Activated CD4-positive, alpha-beta T cell treated with anti-CD3 and anti-CD28 coated beads, Interleukin-2, Interleukin-4, amounts not matched to agents 100 ng/mL and 50 ng/mL, durations not matched to agents 16 hours and 8 hours (primary cell): ENCODE measurements around the gene KLKB1.
"Not testable (repeated sequence)": the region's sequence is repeated elsewhere in the genome, so short reads cannot be mapped to it uniquely, and the experiment has no call there.

Experiments used
- DNase-seq: peaks from one replicate; pipeline ENCODE4 v3.0.0-alpha.2; 2020; ENCODE audit warnings: low spot score

Gene KLKB1

GRCh38 chr4:186226521-186227189 is 652 bp upstream of the KLKB1 start:
- no peak for DNase-seq

- no peak for DNase-seq
Observed at GRCh38 chr4:186227744-186228513, 622 bp downstream of the KLKB1 start.

- no peak for DNase-seq
Observed at GRCh38 chr4:186228514-186228894, 1.2 kb downstream of the KLKB1 start.

GRCh38 chr4:186234367-186234766 is 7.1 kb downstream of the KLKB1 start:
- no peak for DNase-seq

- no peak for DNase-seq
Observed at GRCh38 chr4:186236126-186236525, 8.8 kb downstream of the KLKB1 start.

- no peak for DNase-seq
Observed at GRCh38 chr4:186240452-186240847, 13.1 kb downstream of the KLKB1 start.

GRCh38 chr4:186240848-186241491 is 13.7 kb downstream of the KLKB1 start:
- no peak for DNase-seq

GRCh38 chr4:186241616-186242015 is 14.3 kb downstream of the KLKB1 start:
- no peak for DNase-seq

- not testable (repeated sequence) for DNase-seq
Observed at GRCh38 chr4:186242031-186242430, 14.7 kb downstream of the KLKB1 start.

- no peak for DNase-seq
Observed at GRCh38 chr4:186243331-186243730, 16.0 kb downstream of the KLKB1 start.

- no peak for DNase-seq
Observed at GRCh38 chr4:186244835-186245234, 17.5 kb downstream of the KLKB1 start.

GRCh38 chr4:186247062-186247752 is 19.9 kb downstream of the KLKB1 start:
- not testable (repeated sequence) for DNase-seq

GRCh38 chr4:186248643-186249042 is 21.3 kb downstream of the KLKB1 start:
- no peak for DNase-seq

GRCh38 chr4:186249785-186250754 is 22.8 kb downstream of the KLKB1 start:
- DNase-seq: no peak

GRCh38 chr4:186250760-186251159 is 23.5 kb downstream of the KLKB1 start:
- no peak for DNase-seq

GRCh38 chr4:186255122-186255521 is 27.8 kb downstream of the KLKB1 start:
- no peak for DNase-seq

GRCh38 chr4:186258216-186258811 is 31.0 kb downstream of the KLKB1 start:
- DNase-seq: no peak

- DNase-seq: no peak
Observed at GRCh38 chr4:186260117-186260503, 32.8 kb downstream of the KLKB1 start.

GRCh38 chr4:186260504-186261448 is 33.5 kb downstream of the KLKB1 start:
- no peak for DNase-seq

GRCh38 chr4:186264660-186265059 is 37.4 kb downstream of the KLKB1 start:
- no peak for DNase-seq
